GM12891 (cell line): Measurements from ENCODE around the gene MRPL21.

Experiments used
- POLR2A ChIP-seq: IDR thresholded peaks from 2 replicates; pipeline ENCODE4 v1.6.1; 2011; ENCODE audit warnings: low read depth, low read length, control low read depth
- POLR2AphosphoS5 ChIP-seq: IDR thresholded peaks from 2 replicates; pipeline ENCODE4 v1.6.1; 2011; ENCODE audit warnings: low read depth, low read length, control low read depth
- POU2F2 ChIP-seq: IDR thresholded peaks from 2 replicates; pipeline ENCODE4 v1.6.1; 2011; ENCODE audit warnings: low read depth, mild to moderate bottlenecking, control low read depth, low read length, moderate library complexity
- SPI1 ChIP-seq: IDR thresholded peaks from 2 replicates; pipeline ENCODE4 v1.6.1; 2011; ENCODE audit warnings: low read depth, low read length, control low read depth
- TAF1 ChIP-seq: IDR thresholded peaks from 2 replicates; pipeline ENCODE4 v1.6.1; 2011; ENCODE audit warnings: low read depth, low read length, control low read depth

GRCh38 chr11:68914761-68915160 is 11.1 kb upstream of the MRPL21 start:
- TF ChIP-seq POLR2A (no peak), POU2F2 (no peak), POLR2AphosphoS5 (no peak), SPI1 (no peak), TAF1 (no peak)
